ENCODE measurements around the gene ENPP1. TPM values are rescaled to one million over a fixed set of nuclear protein-coding genes. Genes with fewer than 3 reads are reported as not detected.

The ENPP1 gene
- total RNA-seq, 1 donor from 2014 or later: 7.1 TPM

GRCh38 chr6:131778169-131778568 lies 29.7 kb upstream of the ENPP1 start:
- TF ChIP-seq EZH2 (IDR thresholded peaks at IDR 0.05; ENCODE audit: insufficient read depth, low read length): no peak
- TF ChIP-seq, protein P1, sequence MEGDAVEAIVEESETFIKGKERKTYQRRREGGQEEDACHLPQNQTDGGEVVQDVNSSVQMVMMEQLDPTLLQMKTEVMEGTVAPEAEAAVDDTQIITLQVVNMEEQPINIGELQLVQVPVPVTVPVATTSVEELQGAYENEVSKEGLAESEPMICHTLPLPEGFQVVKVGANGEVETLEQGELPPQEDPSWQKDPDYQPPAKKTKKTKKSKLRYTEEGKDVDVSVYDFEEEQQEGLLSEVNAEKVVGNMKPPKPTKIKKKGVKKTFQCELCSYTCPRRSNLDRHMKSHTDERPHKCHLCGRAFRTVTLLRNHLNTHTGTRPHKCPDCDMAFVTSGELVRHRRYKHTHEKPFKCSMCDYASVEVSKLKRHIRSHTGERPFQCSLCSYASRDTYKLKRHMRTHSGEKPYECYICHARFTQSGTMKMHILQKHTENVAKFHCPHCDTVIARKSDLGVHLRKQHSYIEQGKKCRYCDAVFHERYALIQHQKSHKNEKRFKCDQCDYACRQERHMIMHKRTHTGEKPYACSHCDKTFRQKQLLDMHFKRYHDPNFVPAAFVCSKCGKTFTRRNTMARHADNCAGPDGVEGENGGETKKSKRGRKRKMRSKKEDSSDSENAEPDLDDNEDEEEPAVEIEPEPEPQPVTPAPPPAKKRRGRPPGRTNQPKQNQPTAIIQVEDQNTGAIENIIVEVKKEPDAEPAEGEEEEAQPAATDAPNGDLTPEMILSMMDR (IDR thresholded peaks at IDR 0.05; ENCODE audit: insufficient read depth, low read depth, low read length): no peak
- Mint-ChIP-seq H3K4me1 (ENCODE audit: low read depth, unreplicated experiment) (no peaks in the 10 kb centered on the region), H3K36me3 (ENCODE audit: low read depth, unreplicated experiment) (no peaks in the 10 kb centered on the region), H3K27me3 (ENCODE audit: low read depth, unreplicated experiment) (no peaks in the 10 kb centered on the region), H3K27ac (ENCODE audit: unreplicated experiment) (no peak overlapping the region), H3K4me3 (ENCODE audit: unreplicated experiment) (no peak overlapping the region), H3K9me3 (ENCODE audit: unreplicated experiment) (peaks cover 2% of the 10 kb centered on the region)
- Histone ChIP-seq H3K4me3 (ENCODE audit: insufficient read depth, low read depth, low read length) (no peak overlapping the region), H4K20me1 (ENCODE audit: insufficient read depth, low read length) (no peaks in the 10 kb centered on the region), H2AFZ (ENCODE audit: low read depth, low read length) (no peak overlapping the region), H3K9ac (ENCODE audit: low read length) (no peak overlapping the region), H3K4me1 (ENCODE audit: insufficient read depth, low read length) (no peaks in the 10 kb centered on the region), H3K27me3 (ENCODE audit: insufficient read depth, low read length) (no peaks in the 10 kb centered on the region), H3K4me2 (ENCODE audit: low read length) (no peak overlapping the region), H3K9me3 (ENCODE audit: insufficient read depth, low read depth, low read length) (no peaks in the 10 kb centered on the region), H3K36me3 (ENCODE audit: insufficient read depth, low read length) (no peaks in the 10 kb centered on the region), H3K79me2 (ENCODE audit: insufficient read depth, low read length) (no peaks in the 10 kb centered on the region), H3K27ac (ENCODE audit: low read depth, low read length) (no peak overlapping the region)
- DNase-seq (ENCODE audit: low read depth): peak; percentile 67
- no peak for FAIRE-seq

- no peak overlapping the region for H3K27ac Mint-ChIP-seq (ENCODE audit: unreplicated experiment)
- no peaks in the 10 kb centered on the region for H3K36me3 Mint-ChIP-seq (ENCODE audit: low read depth, unreplicated experiment)
- H3K27me3 ChIP-seq (ENCODE audit: insufficient read depth, low read length): no peaks in the 10 kb centered on the region
- no peak overlapping the region for H3K4me3 Mint-ChIP-seq (ENCODE audit: unreplicated experiment)
- H3K9me3 Mint-ChIP-seq (ENCODE audit: unreplicated experiment): peaks cover 2% of the 10 kb centered on the region
- H2AFZ ChIP-seq (ENCODE audit: low read depth, low read length): no peak overlapping the region
- FAIRE-seq (no peak), DNase-seq (ENCODE audit: low read depth) (no peak)
- H3K4me3 ChIP-seq (ENCODE audit: insufficient read depth, low read depth, low read length): no peak overlapping the region
- no peaks in the 10 kb centered on the region for H3K4me1 Mint-ChIP-seq (ENCODE audit: low read depth, unreplicated experiment)
- H3K4me2 ChIP-seq (ENCODE audit: low read length): no peak overlapping the region
- H3K9ac ChIP-seq (ENCODE audit: low read length): no peak overlapping the region
- H3K36me3 ChIP-seq (ENCODE audit: insufficient read depth, low read length): no peaks in the 10 kb centered on the region
- no peaks in the 10 kb centered on the region for H3K4me1 ChIP-seq (ENCODE audit: insufficient read depth, low read length)
- H3K79me2 ChIP-seq (ENCODE audit: insufficient read depth, low read length): no peaks in the 10 kb centered on the region
- TF ChIP-seq EZH2 (IDR thresholded peaks at IDR 0.05; ENCODE audit: insufficient read depth, low read length): no peak
- no peaks in the 10 kb centered on the region for H3K9me3 ChIP-seq (ENCODE audit: insufficient read depth, low read depth, low read length)
- H3K27me3 Mint-ChIP-seq (ENCODE audit: low read depth, unreplicated experiment): no peaks in the 10 kb centered on the region
- no peak overlapping the region for H3K27ac ChIP-seq (ENCODE audit: low read depth, low read length)
- H4K20me1 ChIP-seq (ENCODE audit: insufficient read depth, low read length): no peaks in the 10 kb centered on the region
These were observed 28.5 kb upstream of the ENPP1 start for GRCh38 chr6:131779304-131779703.

DNA sequence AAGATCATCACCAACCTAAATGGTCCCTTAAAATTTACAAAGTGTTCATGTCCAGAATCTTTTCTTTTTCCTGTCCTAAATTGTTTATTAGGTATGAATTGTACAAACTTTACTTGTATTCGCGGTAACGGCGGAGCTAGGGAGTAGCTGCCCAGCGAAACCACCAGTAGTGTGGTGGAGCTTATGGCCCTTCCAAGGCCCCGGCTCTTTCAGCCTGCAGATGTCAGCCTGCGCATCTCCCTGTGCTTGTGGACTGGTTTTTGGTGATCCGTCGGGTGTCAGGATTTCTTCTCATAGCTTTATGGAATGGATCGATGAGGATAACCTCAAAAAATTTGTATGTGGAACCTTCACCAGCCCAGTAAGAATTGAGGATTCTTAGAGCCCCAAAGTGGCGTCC lies 27.2 kb upstream of the ENPP1 start:
- Mint-ChIP-seq H3K4me3 (ENCODE audit: unreplicated experiment) (no peak overlapping the region), H3K27me3 (ENCODE audit: low read depth, unreplicated experiment) (no peaks in the 10 kb centered on the region), H3K9me3 (ENCODE audit: unreplicated experiment) (peaks cover 2% of the 10 kb centered on the region), H3K4me1 (ENCODE audit: low read depth, unreplicated experiment) (no peaks in the 10 kb centered on the region), H3K27ac (ENCODE audit: unreplicated experiment) (no peak overlapping the region), H3K36me3 (ENCODE audit: low read depth, unreplicated experiment) (no peaks in the 10 kb centered on the region)
- no peak overlapping the region for H3K4me3 ChIP-seq (ENCODE audit: insufficient read depth, low read depth, low read length)
- H3K79me2 ChIP-seq (ENCODE audit: insufficient read depth, low read length): no peaks in the 10 kb centered on the region
- no peak overlapping the region for H3K4me2 ChIP-seq (ENCODE audit: low read length)
- H3K27me3 ChIP-seq (ENCODE audit: insufficient read depth, low read length): no peaks in the 10 kb centered on the region
- DNase-seq (ENCODE audit: low read depth): no peak
- no peaks in the 10 kb centered on the region for H4K20me1 ChIP-seq (ENCODE audit: insufficient read depth, low read length)
- no peaks in the 10 kb centered on the region for H3K36me3 ChIP-seq (ENCODE audit: insufficient read depth, low read length)
- no peak overlapping the region for H2AFZ ChIP-seq (ENCODE audit: low read depth, low read length)
- FAIRE-seq: no peak
- no peak for TF ChIP-seq EZH2 (IDR thresholded peaks at IDR 0.05; ENCODE audit: insufficient read depth, low read length)
- TF ChIP-seq, protein P1 (IDR thresholded peaks at IDR 0.05; ENCODE audit: insufficient read depth, low read depth, low read length): no peak
- no peaks in the 10 kb centered on the region for H3K4me1 ChIP-seq (ENCODE audit: insufficient read depth, low read length)
- H3K9me3 ChIP-seq (ENCODE audit: insufficient read depth, low read depth, low read length): no peaks in the 10 kb centered on the region
- no peak overlapping the region for H3K9ac ChIP-seq (ENCODE audit: low read length)
- H3K27ac ChIP-seq (ENCODE audit: low read depth, low read length): no peak overlapping the region
